ENCODE measurements around the gene HIVEP3.

Gene HIVEP3

DNA sequence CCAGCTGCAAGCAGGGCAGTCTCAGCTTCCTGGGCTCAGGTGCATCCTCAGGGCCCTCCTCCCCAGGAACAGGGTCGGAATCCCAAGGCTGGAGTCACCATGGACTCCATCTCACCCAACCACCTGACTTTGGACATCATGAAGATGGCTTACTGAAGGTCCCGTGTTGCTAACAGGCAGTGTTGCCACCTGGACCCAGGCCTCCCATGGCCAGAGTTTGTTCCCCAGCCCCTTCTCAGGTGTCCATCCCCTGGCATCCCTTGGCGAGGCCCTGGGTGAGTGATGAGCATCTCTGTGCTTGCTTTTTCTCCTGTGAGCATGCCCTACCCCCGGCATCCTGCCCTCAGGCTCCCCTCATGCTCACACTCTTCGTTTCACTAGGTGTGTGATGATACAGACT, 332.5 kb downstream of the HIVEP3 start:
- H3K9ac ChIP-seq (ENCODE audit: low read length), result no peak overlapping the region
- no peak overlapping the region for H4K8ac ChIP-seq (ENCODE audit: low read depth, low read length)
- no peak overlapping the region for H3K4me3 ChIP-seq (ENCODE audit: low read length)
- no peak overlapping the region for H3K18ac ChIP-seq (ENCODE audit: low read length)
- no peak overlapping the region for H3K4me2 ChIP-seq (ENCODE audit: low read length)
- no peak overlapping the region for H4K5ac ChIP-seq (ENCODE audit: low read length)
- H3K27ac ChIP-seq (ENCODE audit: low read depth, low read length), result no peak overlapping the region
- H2BK5ac ChIP-seq (ENCODE audit: low read length), result no peak overlapping the region
- no peaks in the 10 kb centered on the region for H3K79me1 ChIP-seq (ENCODE audit: low read length)
- no peak overlapping the region for H2BK15ac ChIP-seq (replicated peaks; ENCODE audit: low read depth)
- no peak for DNase-seq
- no peaks in the 10 kb centered on the region for H3K4me1 ChIP-seq (ENCODE audit: control insufficient read depth, low read depth, low read length)
- no peaks in the 10 kb centered on the region for H3K27me3 ChIP-seq (ENCODE audit: insufficient read depth, low read length, poor library complexity)
- no CpG with 5 or more reads among the region's 5 CpGs for WGBS (ENCODE audit: extremely low coverage, insufficient coverage, low lambda C conversion rate)
- H2AK5ac ChIP-seq (ENCODE audit: low read length), result no peak overlapping the region
- no peak overlapping the region for H2BK120ac ChIP-seq (ENCODE audit: low read depth, low read length)
- no peaks in the 10 kb centered on the region for H3K36me3 ChIP-seq (ENCODE audit: control insufficient read depth, insufficient read depth, low read length)
- H3K4ac ChIP-seq (ENCODE audit: low read depth, low read length), result no peak overlapping the region
- no peak overlapping the region for H3K56ac ChIP-seq (ENCODE audit: low read length)
- H3K79me2 ChIP-seq (ENCODE audit: control insufficient read depth, insufficient read depth, low read length), result no peaks in the 10 kb centered on the region
- H3K23ac ChIP-seq (ENCODE audit: low read length), result no peak overlapping the region

DNA sequence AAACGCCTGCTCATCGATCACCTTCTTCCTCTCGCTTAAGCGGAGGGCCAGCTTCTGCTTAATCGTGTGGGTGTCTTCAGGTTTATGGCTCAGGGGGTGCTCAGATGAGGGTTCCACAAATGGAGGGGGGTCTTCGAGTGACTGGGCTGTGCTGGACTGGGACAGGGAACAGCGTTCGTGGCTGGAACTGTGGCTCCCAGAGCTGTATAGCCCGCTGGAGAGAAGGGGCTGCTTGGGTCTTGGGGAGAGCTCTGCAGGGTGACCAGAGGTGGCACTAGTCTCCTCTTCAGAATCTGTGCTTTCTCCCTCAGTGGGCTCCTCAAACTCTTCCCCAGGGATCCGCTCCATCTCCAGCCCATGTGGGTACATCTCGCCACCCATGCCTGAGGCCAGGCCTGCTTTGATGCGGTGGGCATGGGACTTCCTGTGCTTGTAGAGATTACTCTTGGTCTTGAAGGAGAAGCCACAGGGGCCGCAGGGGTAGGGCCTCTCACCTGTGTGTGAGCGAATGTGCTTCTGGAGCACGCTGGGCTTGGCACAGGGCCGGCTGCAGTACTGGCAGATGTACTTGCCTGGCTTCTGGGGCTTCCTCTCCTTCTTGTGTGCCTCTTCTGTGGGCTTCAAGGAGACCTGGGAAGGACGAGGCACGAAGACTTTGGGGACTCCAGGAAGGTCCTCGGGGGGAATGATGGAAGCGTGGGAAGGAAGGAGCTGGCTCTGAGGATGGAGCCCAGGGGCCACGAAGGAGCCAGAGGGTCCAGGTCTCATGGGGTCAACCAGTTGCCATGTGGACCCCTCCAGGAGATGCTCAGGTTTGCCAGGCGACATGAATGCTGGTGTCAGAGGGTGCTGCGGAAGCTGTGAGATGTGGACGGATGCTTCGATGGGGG, 334.8 kb downstream of the HIVEP3 start:
- Histone ChIP-seq H2BK5ac (ENCODE audit: low read length) (no peak overlapping the region), H2BK15ac (replicated peaks; ENCODE audit: low read depth) (no peak overlapping the region), H3K56ac (ENCODE audit: low read length) (no peak overlapping the region), H2BK120ac (ENCODE audit: low read depth, low read length) (no peak overlapping the region), H4K8ac (ENCODE audit: low read depth, low read length) (no peak overlapping the region), H2AK5ac (ENCODE audit: low read length) (no peak overlapping the region), H3K4me3 (ENCODE audit: low read length) (no peak overlapping the region), H3K23ac (ENCODE audit: low read length) (no peak overlapping the region), H3K4me1 (ENCODE audit: control insufficient read depth, low read depth, low read length) (no peaks in the 10 kb centered on the region), H3K9ac (ENCODE audit: low read length) (no peak overlapping the region), H3K4me2 (ENCODE audit: low read length) (no peak overlapping the region), H3K27me3 (ENCODE audit: insufficient read depth, low read length, poor library complexity) (no peaks in the 10 kb centered on the region), H3K18ac (ENCODE audit: low read length) (no peak overlapping the region), H4K5ac (ENCODE audit: low read length) (no peak overlapping the region), H3K36me3 (ENCODE audit: control insufficient read depth, insufficient read depth, low read length) (no peaks in the 10 kb centered on the region), H3K79me1 (ENCODE audit: low read length) (no peaks in the 10 kb centered on the region), H3K4ac (ENCODE audit: low read depth, low read length) (no peak overlapping the region), H3K79me2 (ENCODE audit: control insufficient read depth, insufficient read depth, low read length) (no peaks in the 10 kb centered on the region), H3K27ac (ENCODE audit: low read depth, low read length) (no peak overlapping the region)
- no peak for DNase-seq
- no CpG with 5 or more reads among the region's 25 CpGs for WGBS (ENCODE audit: extremely low coverage, insufficient coverage, low lambda C conversion rate)

DNA sequence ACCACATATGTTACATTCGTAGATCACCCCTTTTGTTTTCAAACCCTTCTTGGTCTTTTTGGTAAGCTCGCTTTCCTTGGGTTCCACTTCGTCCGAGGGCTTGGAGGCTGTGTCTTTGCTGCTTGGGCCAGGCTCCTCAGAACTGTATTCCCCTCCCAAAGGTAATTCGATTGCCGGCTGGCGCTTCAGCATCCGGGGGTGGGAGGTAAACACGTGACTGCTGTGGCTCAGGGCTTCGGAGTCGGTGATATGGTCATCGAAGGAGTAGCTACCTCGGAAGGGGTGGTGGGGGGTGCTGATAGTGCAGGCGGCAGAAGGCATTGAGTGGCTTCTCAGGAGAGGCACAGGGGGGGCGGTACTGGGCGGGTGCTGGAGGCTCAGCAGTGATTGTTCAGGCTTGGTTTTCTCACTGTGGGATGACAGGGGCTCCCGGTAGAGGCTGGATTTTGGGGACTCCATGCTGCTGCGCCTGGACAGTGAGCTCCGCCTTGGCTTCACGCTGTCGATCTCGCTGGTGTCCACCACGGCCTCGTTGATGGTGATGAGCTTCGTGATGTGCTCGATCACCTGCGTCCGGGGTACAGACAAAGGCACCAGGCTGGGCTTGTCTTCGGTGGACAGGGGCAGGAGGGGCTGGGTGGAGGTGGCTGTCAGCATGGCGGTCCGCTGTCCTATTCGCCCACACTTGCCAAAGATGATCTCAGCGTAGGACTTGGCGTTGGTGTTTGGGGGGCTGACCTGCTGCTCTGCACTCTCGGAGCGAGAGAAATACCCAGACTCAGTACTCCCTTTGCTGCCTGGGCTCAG, 335.7 kb downstream of the HIVEP3 start:
- DNase-seq, result no peak
- Histone ChIP-seq H2AK5ac (ENCODE audit: low read length) (no peak overlapping the region), H2BK5ac (ENCODE audit: low read length) (no peak overlapping the region)

DNA sequence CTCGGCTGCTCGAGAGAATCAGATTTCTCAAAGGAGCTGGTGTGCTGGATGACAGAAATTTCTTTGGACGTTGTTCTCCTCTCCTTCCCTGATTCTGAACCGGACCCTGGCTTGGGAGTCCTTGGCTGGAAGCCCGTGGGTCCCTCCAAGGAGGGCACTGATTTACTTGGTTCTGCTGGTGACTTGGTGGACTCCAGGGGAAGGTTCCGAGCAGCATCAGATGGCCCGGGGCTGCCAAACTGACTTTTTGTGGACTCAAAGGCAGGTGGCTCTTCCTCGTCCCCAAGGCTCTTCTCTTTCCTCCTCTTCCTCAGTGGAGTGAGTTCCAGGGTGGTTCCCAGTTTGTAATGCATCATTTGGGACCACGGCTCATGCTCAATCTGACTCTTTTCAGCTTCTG, 336.4 kb downstream of the HIVEP3 start:
- WGBS (ENCODE audit: extremely low coverage, insufficient coverage, low lambda C conversion rate), result no CpG with 5 or more reads among the region's 9 CpGs
- Histone ChIP-seq H3K23ac (ENCODE audit: low read length) (no peak overlapping the region), H3K56ac (ENCODE audit: low read length) (no peak overlapping the region), H2BK5ac (ENCODE audit: low read length) (no peak overlapping the region), H3K79me1 (ENCODE audit: low read length) (no peaks in the 10 kb centered on the region), H3K36me3 (ENCODE audit: control insufficient read depth, insufficient read depth, low read length) (no peaks in the 10 kb centered on the region), H3K4me2 (ENCODE audit: low read length) (no peak overlapping the region), H3K9ac (ENCODE audit: low read length) (no peak overlapping the region), H3K79me2 (ENCODE audit: control insufficient read depth, insufficient read depth, low read length) (no peaks in the 10 kb centered on the region), H3K18ac (ENCODE audit: low read length) (no peak overlapping the region), H3K4ac (ENCODE audit: low read depth, low read length) (no peak overlapping the region), H2AK5ac (ENCODE audit: low read length) (no peak overlapping the region), H3K4me3 (ENCODE audit: low read length) (no peak overlapping the region), H4K5ac (ENCODE audit: low read length) (no peak overlapping the region), H3K27ac (ENCODE audit: low read depth, low read length) (no peak overlapping the region), H2BK15ac (replicated peaks; ENCODE audit: low read depth) (no peak overlapping the region), H3K27me3 (ENCODE audit: insufficient read depth, low read length, poor library complexity) (no peaks in the 10 kb centered on the region), H2BK120ac (ENCODE audit: low read depth, low read length) (no peak overlapping the region), H3K4me1 (ENCODE audit: control insufficient read depth, low read depth, low read length) (no peaks in the 10 kb centered on the region), H4K8ac (ENCODE audit: low read depth, low read length) (no peak overlapping the region)
- DNase-seq, result no peak

More for the DNA sequence above, 335.7 kb downstream of the HIVEP3 start:
- Histone ChIP-seq H4K8ac (ENCODE audit: low read depth, low read length) (no peak overlapping the region), H3K56ac (ENCODE audit: low read length) (no peak overlapping the region), H2BK120ac (ENCODE audit: low read depth, low read length) (no peak overlapping the region), H2BK15ac (replicated peaks; ENCODE audit: low read depth) (no peak overlapping the region), H3K4me1 (ENCODE audit: control insufficient read depth, low read depth, low read length) (no peaks in the 10 kb centered on the region), H3K4me2 (ENCODE audit: low read length) (no peak overlapping the region), H3K27me3 (ENCODE audit: insufficient read depth, low read length, poor library complexity) (no peaks in the 10 kb centered on the region), H3K36me3 (ENCODE audit: control insufficient read depth, insufficient read depth, low read length) (no peaks in the 10 kb centered on the region), H3K4me3 (ENCODE audit: low read length) (no peak overlapping the region), H3K23ac (ENCODE audit: low read length) (no peak overlapping the region), H3K4ac (ENCODE audit: low read depth, low read length) (no peak overlapping the region), H3K9ac (ENCODE audit: low read length) (no peak overlapping the region), H3K79me1 (ENCODE audit: low read length) (no peaks in the 10 kb centered on the region), H4K5ac (ENCODE audit: low read length) (no peak overlapping the region), H3K79me2 (ENCODE audit: control insufficient read depth, insufficient read depth, low read length) (no peaks in the 10 kb centered on the region), H3K18ac (ENCODE audit: low read length) (no peak overlapping the region), H3K27ac (ENCODE audit: low read depth, low read length) (no peak overlapping the region)
- no CpG with 5 or more reads among the region's 36 CpGs for WGBS (ENCODE audit: extremely low coverage, insufficient coverage, low lambda C conversion rate)

DNA sequence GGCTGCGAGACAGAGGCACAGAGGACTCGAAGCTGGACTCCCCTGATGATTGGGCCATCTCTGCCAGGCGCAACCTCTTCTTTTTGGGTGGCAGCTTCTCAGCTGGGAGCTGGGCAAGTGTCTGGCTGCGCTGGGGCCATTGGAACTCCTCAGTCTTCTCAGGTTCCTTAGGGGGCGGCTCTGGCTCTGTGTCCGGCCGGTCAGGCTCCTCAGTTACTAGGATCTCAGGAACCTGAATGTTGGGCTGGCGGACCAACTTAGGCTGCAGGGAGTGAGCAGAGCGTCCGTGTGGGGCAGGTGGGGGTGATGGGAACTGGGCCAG, 336.8 kb downstream of the HIVEP3 start:
- H3K18ac ChIP-seq (ENCODE audit: low read length), result no peak overlapping the region
- no CpG with 5 or more reads among the region's 10 CpGs for WGBS (ENCODE audit: extremely low coverage, insufficient coverage, low lambda C conversion rate)

More for the DNA sequence above, 336.8 kb downstream of the HIVEP3 start:
- no peaks in the 10 kb centered on the region for H3K36me3 ChIP-seq (ENCODE audit: control insufficient read depth, insufficient read depth, low read length)
- no peaks in the 10 kb centered on the region for H3K79me1 ChIP-seq (ENCODE audit: low read length)
- DNase-seq, result no peak
- no peak overlapping the region for H3K23ac ChIP-seq (ENCODE audit: low read length)
- H3K27ac ChIP-seq (ENCODE audit: low read depth, low read length), result no peak overlapping the region
- H4K8ac ChIP-seq (ENCODE audit: low read depth, low read length), result no peak overlapping the region
- H2BK15ac ChIP-seq (replicated peaks; ENCODE audit: low read depth), result no peak overlapping the region
- H3K56ac ChIP-seq (ENCODE audit: low read length), result no peak overlapping the region
- H3K4ac ChIP-seq (ENCODE audit: low read depth, low read length), result no peak overlapping the region
- H2BK5ac ChIP-seq (ENCODE audit: low read length), result no peak overlapping the region
- no peak overlapping the region for H3K4me3 ChIP-seq (ENCODE audit: low read length)
- H4K5ac ChIP-seq (ENCODE audit: low read length), result no peak overlapping the region
- no peak overlapping the region for H2BK120ac ChIP-seq (ENCODE audit: low read depth, low read length)
- no peaks in the 10 kb centered on the region for H3K4me1 ChIP-seq (ENCODE audit: control insufficient read depth, low read depth, low read length)
- no peak overlapping the region for H3K9ac ChIP-seq (ENCODE audit: low read length)
- H3K4me2 ChIP-seq (ENCODE audit: low read length), result no peak overlapping the region
- no peak overlapping the region for H2AK5ac ChIP-seq (ENCODE audit: low read length)
- H3K79me2 ChIP-seq (ENCODE audit: control insufficient read depth, insufficient read depth, low read length), result no peaks in the 10 kb centered on the region
- H3K27me3 ChIP-seq (ENCODE audit: insufficient read depth, low read length, poor library complexity), result no peaks in the 10 kb centered on the region
